NCI-H82 treated with DMSO at 0.1 percent for 48 hours (cell line): Measurements from ENCODE around the gene PCDHGC4.
A peak's percentile ranks its signal among the peaks of the same experiment; 100 is the strongest.

ENCODE experiments used
- DNase-seq: peaks from one replicate; lab custom pipeline; 2025; ENCODE audit not compliant: unreplicated experiment; lab: John Stamatoyannopoulos, UW

PCDHGC4 gene

GRCh38 chr5:141489841-141490240, 5.0 kb downstream of the PCDHGC4 start:
- no peak for DNase-seq

- no peak for DNase-seq
Measured at GRCh38 chr5:141490271-141490670, 5.4 kb downstream of the PCDHGC4 start.

- DNase-seq: no peak
Measured at GRCh38 chr5:141490771-141491170, 5.9 kb downstream of the PCDHGC4 start.

GRCh38 chr5:141491323-141492167, 6.7 kb downstream of the PCDHGC4 start:
- no peak for DNase-seq

- no peak for DNase-seq
Measured at GRCh38 chr5:141492168-141492885, 7.5 kb downstream of the PCDHGC4 start.

GRCh38 chr5:141493500-141494422, 8.9 kb downstream of the PCDHGC4 start:
- DNase-seq: no peak

- DNase-seq: no peak
Measured at GRCh38 chr5:141494761-141495452, 10.1 kb downstream of the PCDHGC4 start.

GRCh38 chr5:141495453-141495811, 10.6 kb downstream of the PCDHGC4 start:
- no peak for DNase-seq

- no peak for DNase-seq
Measured at GRCh38 chr5:141496038-141496437, 11.2 kb downstream of the PCDHGC4 start.

- DNase-seq: no peak
Measured at GRCh38 chr5:141501761-141502160, 16.9 kb downstream of the PCDHGC4 start.

- no peak for DNase-seq
Measured at GRCh38 chr5:141503681-141504080, 18.9 kb downstream of the PCDHGC4 start.

GRCh38 chr5:141504216-141504615, 19.4 kb downstream of the PCDHGC4 start:
- DNase-seq: no peak

GRCh38 chr5:141506381-141507155, 21.7 kb downstream of the PCDHGC4 start:
- DNase-seq: no peak

- no peak for DNase-seq
Measured at GRCh38 chr5:141507387-141508091, 22.7 kb downstream of the PCDHGC4 start.

- DNase-seq: no peak
Measured at GRCh38 chr5:141508440-141508797, 23.6 kb downstream of the PCDHGC4 start.

GRCh38 chr5:141508798-141509611, 24.2 kb downstream of the PCDHGC4 start:
- peak; percentile 12 for DNase-seq

GRCh38 chr5:141510160-141510559, 25.3 kb downstream of the PCDHGC4 start:
- no peak for DNase-seq

- no peak for DNase-seq
Measured at GRCh38 chr5:141510850-141511601, 26.2 kb downstream of the PCDHGC4 start.
